HepG2 (cell line): ENCODE results near the gene TSNAXIP1. TPM values are rescaled to one million over a fixed set of nuclear protein-coding genes. Genes with fewer than 3 reads are reported as not detected.

Experiments
- ARNT2 ChIP-seq: sonication (generic); formaldehyde crosslinking; IDR thresholded peaks from 2 replicates; pipeline ENCODE4 v1.8.0; 2022; ENCODE audit warnings: mild to moderate bottlenecking, low read depth, missing genetic modification reagents, moderate library complexity
- ASH2L ChIP-seq: fragments of 300-600, 200-600 bp; sonication (generic); IDR thresholded peaks from 2 replicates; pipeline ENCODE4 v1.7.0; 2017; ENCODE audit warnings: low read depth, mild to moderate bottlenecking, moderate library complexity, mixed read lengths, low read length; ENCODE audit not compliant: insufficient read length
- CBX2 ChIP-seq, 2 experiments: fragments of 200-600 bp in 1 of 2; sonication (generic); formaldehyde crosslinking in 1 of 2; IDR thresholded peaks; 2 replicates each; pipeline versions ENCODE4 v1.7.0 to v1.8.1; 2018 to 2022; ENCODE audit warnings: low read depth in 2 of 2, low read length in 1 of 2, mild to moderate bottlenecking in 1 of 2, missing genetic modification reagents in 1 of 2
- E2F2 ChIP-seq: sonication (generic); formaldehyde crosslinking; IDR thresholded peaks from 2 replicates; pipeline ENCODE4 v1.4.0; 2020; ENCODE audit warnings: missing genetic modification reagents, borderline replicate concordance
- GPN1 ChIP-seq: sonication (generic); formaldehyde crosslinking; IDR thresholded peaks from 2 replicates; pipeline ENCODE4 v1.5.1; 2020; ENCODE audit warnings: missing genetic modification reagents, borderline replicate concordance
- KDM5A ChIP-seq: fragments of 200-600 bp; sonication (generic); IDR thresholded peaks from 2 replicates; pipeline ENCODE4 v1.7.0; 2018; ENCODE audit warnings: antibody characterized with exemption, mild to moderate bottlenecking, low read length, borderline replicate concordance
- MAF1 ChIP-seq: sonication (generic); formaldehyde crosslinking; IDR thresholded peaks from 2 replicates; pipeline ENCODE4 v1.5.0; 2020; ENCODE audit warnings: missing genetic modification reagents, borderline replicate concordance
- MLLT10 ChIP-seq: sonication (generic); formaldehyde crosslinking; IDR thresholded peaks from 2 replicates; pipeline ENCODE4 v1.4.0; 2020; ENCODE audit warnings: missing genetic modification reagents
- NCOA1 ChIP-seq: sonication (generic); formaldehyde crosslinking; IDR thresholded peaks from 2 replicates; pipeline ENCODE4 v1.9.0; 2021; ENCODE audit warnings: missing genetic modification reagents
- SIX4 ChIP-seq: sonication (generic); formaldehyde crosslinking; IDR thresholded peaks from 2 replicates; pipeline ENCODE4 v1.4.0; 2020; ENCODE audit warnings: missing genetic modification reagents
- SMAD3 ChIP-seq: sonication (generic); formaldehyde crosslinking; IDR thresholded peaks from 2 replicates; pipeline ENCODE4 v1.4.0; 2020; ENCODE audit warnings: missing genetic modification reagents
- ZFP1 ChIP-seq: IDR thresholded peaks from 2 replicates; pipeline ENCODE4 v1.6.1; 2016
- ZNF256 ChIP-seq: sonication (generic); formaldehyde crosslinking; conservative IDR thresholded peaks from 2 replicates; pipeline ENCODE4 v1.4.0; 2020; ENCODE audit warnings: missing genetic modification reagents
- ZNF512B ChIP-seq: sonication (generic); formaldehyde crosslinking; IDR thresholded peaks from 2 replicates; pipeline ENCODE4 v1.5.1; 2020; ENCODE audit warnings: missing genetic modification reagents, mild to moderate bottlenecking, borderline replicate concordance
- polyA plus RNA-seq, 8 experiments: library from polyadenylated mRNA; depleted of rRNA in 3 of 8; stranded (reverse) in 7 of 8; unstranded in 1 of 8; fragments of >200 nt; fragmentation: Illumina TruSeq in 4 of 8; extraction: Trizol in 4 of 8; gene quantifications; 2 replicates each; pipeline versions ENCODE4 v1.2.1 to v1.2.3, GENCODE V29; 2011 to 2016; ENCODE audit warnings: low read depth in 4 of 8, missing spikeins in 1 of 8, mixed read lengths in 1 of 8; ENCODE audit not compliant: insufficient read depth in 1 of 8
- total RNA-seq, 5 experiments: library from RNA; depleted of rRNA; stranded (reverse); fragments of >200 nt; fragmentation: Illumina TruSeq; extraction: Trizol; gene quantifications; 2 replicates each; pipeline ENCODE4 v1.2.3, GENCODE V29; 2016; ENCODE audit warnings: low read depth in 1 of 5
- TF ChIP-seq, protein P1 (sequence below): sonication (generic); formaldehyde crosslinking; IDR thresholded peaks from 2 replicates; pipeline ENCODE4 v1.4.0; 2020; ENCODE audit warnings: low read depth, mild to moderate bottlenecking, missing genetic modification reagents
- TF ChIP-seq, protein P2 (sequence below): sonication (generic); formaldehyde crosslinking; IDR thresholded peaks from 2 replicates; pipeline ENCODE4 v1.8.0; 2022; ENCODE audit warnings: mild to moderate bottlenecking, missing genetic modification reagents

The TSNAXIP1 gene
- total and polyA plus RNA-seq, 2 of the 13 experiments (the other 11 are each of a cell fraction or from before 2014, with no cell fraction given), result 0.37 to 0.86 TPM

GRCh38 chr16:67842509-67843342 is 36.0 kb downstream of the TSNAXIP1 start (continued):
- TF ChIP-seq, protein P1, sequence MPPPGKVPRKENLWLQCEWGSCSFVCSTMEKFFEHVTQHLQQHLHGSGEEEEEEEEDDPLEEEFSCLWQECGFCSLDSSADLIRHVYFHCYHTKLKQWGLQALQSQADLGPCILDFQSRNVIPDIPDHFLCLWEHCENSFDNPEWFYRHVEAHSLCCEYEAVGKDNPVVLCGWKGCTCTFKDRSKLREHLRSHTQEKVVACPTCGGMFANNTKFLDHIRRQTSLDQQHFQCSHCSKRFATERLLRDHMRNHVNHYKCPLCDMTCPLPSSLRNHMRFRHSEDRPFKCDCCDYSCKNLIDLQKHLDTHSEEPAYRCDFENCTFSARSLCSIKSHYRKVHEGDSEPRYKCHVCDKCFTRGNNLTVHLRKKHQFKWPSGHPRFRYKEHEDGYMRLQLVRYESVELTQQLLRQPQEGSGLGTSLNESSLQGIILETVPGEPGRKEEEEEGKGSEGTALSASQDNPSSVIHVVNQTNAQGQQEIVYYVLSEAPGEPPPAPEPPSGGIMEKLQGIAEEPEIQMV (CRISPR knock-in tag), result no peak
- TF ChIP-seq ARNT2 (no peak; the same call in 1 of the 2 replicates), SMAD3 (CRISPR knock-in tag) (no peak), ZNF256 (CRISPR knock-in tag) (no peak), E2F2 (CRISPR knock-in tag) (no peak), ZNF512B (no peak), SIX4 (CRISPR knock-in tag) (no peak; the same call in 1 of the 2 replicates), GPN1 (CRISPR knock-in tag) (no peak), ASH2L (peak; percentile 26), MAF1 (CRISPR knock-in tag) (no peak), NCOA1 (CRISPR knock-in tag) (peak; percentile 46; the same call in 1 of the 2 replicates), KDM5A (no peak), CBX2 (IDR thresholded peaks at IDR 0.05; ENCODE audit: low read depth, low read length) (no peak), CBX2 (CRISPR knock-in tag; IDR thresholded peaks at IDR 0.05; ENCODE audit: low read depth) (no peak), MLLT10 (CRISPR knock-in tag) (no peak), ZFP1 (no peak)
- TF ChIP-seq, protein P2, sequence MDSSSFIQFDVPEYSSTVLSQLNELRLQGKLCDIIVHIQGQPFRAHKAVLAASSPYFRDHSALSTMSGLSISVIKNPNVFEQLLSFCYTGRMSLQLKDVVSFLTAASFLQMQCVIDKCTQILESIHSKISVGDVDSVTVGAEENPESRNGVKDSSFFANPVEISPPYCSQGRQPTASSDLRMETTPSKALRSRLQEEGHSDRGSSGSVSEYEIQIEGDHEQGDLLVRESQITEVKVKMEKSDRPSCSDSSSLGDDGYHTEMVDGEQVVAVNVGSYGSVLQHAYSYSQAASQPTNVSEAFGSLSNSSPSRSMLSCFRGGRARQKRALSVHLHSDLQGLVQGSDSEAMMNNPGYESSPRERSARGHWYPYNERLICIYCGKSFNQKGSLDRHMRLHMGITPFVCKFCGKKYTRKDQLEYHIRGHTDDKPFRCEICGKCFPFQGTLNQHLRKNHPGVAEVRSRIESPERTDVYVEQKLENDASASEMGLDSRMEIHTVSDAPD (CRISPR knock-in tag), result no peak
